H9 (cell line): Measurements from ENCODE around the gene ABL2. TPM values are rescaled to one million over a fixed set of nuclear protein-coding genes. Genes with fewer than 3 reads are reported as not detected.

ENCODE experiments used
- DNase-seq: peaks from one replicate; pipeline ENCODE4 v3.0.0-alpha.2; 2017
- H2AFZ ChIP-seq: one replicate; pipeline ENCODE4 v1.6.1; 2013; ENCODE audit warnings: mild to moderate bottlenecking, low read length, control low read depth, moderate library complexity
- H2AK5ac ChIP-seq: 2 replicates; pipeline ENCODE4 v1.6.1; 2013; ENCODE audit warnings: low read length, control low read depth, mixed read lengths; ENCODE audit not compliant: insufficient read length
- H2BK120ac ChIP-seq: one replicate; pipeline ENCODE4 v1.6.1; 2013; ENCODE audit warnings: low read depth, mild to moderate bottlenecking, low read length, control low read depth, inconsistent platforms; ENCODE audit not compliant: poor library complexity, severe bottlenecking
- H2BK12ac ChIP-seq: 2 replicates; pipeline ENCODE4 v1.6.1; 2013; ENCODE audit warnings: low read length, control low read depth, mixed read lengths, low read depth; ENCODE audit not compliant: insufficient read length
- H2BK15ac ChIP-seq: 2 replicates; pipeline ENCODE4 v1.6.1; 2013; ENCODE audit warnings: low read depth, low read length, control low read depth
- H2BK20ac ChIP-seq: one replicate; pipeline ENCODE4 v1.6.1; 2013; ENCODE audit warnings: low read depth, mild to moderate bottlenecking, low read length, control low read depth, inconsistent platforms; ENCODE audit not compliant: poor library complexity, severe bottlenecking
- H2BK5ac ChIP-seq: 2 replicates; pipeline ENCODE4 v1.6.1; 2013; ENCODE audit warnings: low read length, control low read depth, mixed read lengths; ENCODE audit not compliant: insufficient read length
- H3K14ac ChIP-seq: 2 replicates; pipeline ENCODE4 v1.6.1; 2013; ENCODE audit warnings: low read length, control low read depth; ENCODE audit not compliant: insufficient read depth
- H3K18ac ChIP-seq: 2 replicates; pipeline ENCODE4 v1.6.1; 2013; ENCODE audit warnings: low read depth, mild to moderate bottlenecking, mixed read lengths, low read length, control low read depth; ENCODE audit not compliant: insufficient read length
- H3K23ac ChIP-seq: 2 replicates; pipeline ENCODE4 v1.6.1; 2013; ENCODE audit warnings: low read length, control low read depth, mixed read lengths, low read depth; ENCODE audit not compliant: insufficient read length
- H3K23me2 ChIP-seq: 2 replicates; pipeline ENCODE4 v1.6.1; 2013; ENCODE audit warnings: low read depth, mild to moderate bottlenecking, mixed read lengths, low read length, control low read depth; ENCODE audit not compliant: insufficient read length, poor library complexity, severe bottlenecking
- H3K27ac ChIP-seq: 2 replicates; pipeline ENCODE4 v1.5.1; 2013; ENCODE audit warnings: low read length, control low read depth, mixed read lengths, low read depth; ENCODE audit not compliant: insufficient read length
- H3K27me3 ChIP-seq: 2 replicates; pipeline ENCODE4 v1.6.1; 2013; ENCODE audit warnings: low read length, control low read depth, inconsistent platforms; ENCODE audit not compliant: insufficient read depth
- H3K4ac ChIP-seq: 2 replicates; pipeline ENCODE4 v1.6.1; 2013; ENCODE audit warnings: low read depth, mild to moderate bottlenecking, control low read depth, inconsistent platforms, low read length, moderate library complexity
- H3K4me1 ChIP-seq: 2 replicates; pipeline ENCODE4 v1.6.1; 2013; ENCODE audit warnings: low read length, control low read depth, inconsistent platforms; ENCODE audit not compliant: insufficient read depth
- H3K4me2 ChIP-seq: 2 replicates; pipeline ENCODE4 v1.6.1; 2013; ENCODE audit warnings: low read length, control low read depth, mixed read lengths; ENCODE audit not compliant: insufficient read length, insufficient read depth
- H3K56ac ChIP-seq: 2 replicates; pipeline ENCODE4 v1.6.1; 2013; ENCODE audit warnings: low read depth, mild to moderate bottlenecking, mixed read lengths, low read length, control low read depth; ENCODE audit not compliant: insufficient read length
- H3K79me1 ChIP-seq: 2 replicates; pipeline ENCODE4 v1.6.1; 2013; ENCODE audit warnings: low read depth, mild to moderate bottlenecking, moderate library complexity, low read length, control low read depth, inconsistent platforms; ENCODE audit not compliant: insufficient read depth, poor library complexity, severe bottlenecking
- H3K79me2 ChIP-seq: 2 replicates; pipeline ENCODE4 v1.6.1; 2013; ENCODE audit warnings: low read length, control low read depth, inconsistent platforms; ENCODE audit not compliant: insufficient read depth
- H3K9ac ChIP-seq: 2 replicates; pipeline ENCODE4 v1.6.1; 2013; ENCODE audit warnings: low read length, control low read depth, mixed read lengths; ENCODE audit not compliant: insufficient read length; ENCODE audit errors: extremely low read depth
- H3K9me3 ChIP-seq: one replicate; pipeline ENCODE4 v1.6.1; 2013; ENCODE audit warnings: low read depth, low read length, inconsistent platforms; ENCODE audit not compliant: control insufficient read depth
- H3T11ph ChIP-seq: one replicate; pipeline ENCODE4 v1.6.1; 2013; ENCODE audit warnings: mild to moderate bottlenecking, low read length, control low read depth, inconsistent platforms
- H4K20me1 ChIP-seq: one replicate; pipeline ENCODE4 v1.6.1; 2013; ENCODE audit not compliant: control insufficient read depth, insufficient read length, insufficient read depth
- H4K5ac ChIP-seq: 2 replicates; pipeline ENCODE4 v1.6.1; 2013; ENCODE audit warnings: low read depth, mild to moderate bottlenecking, mixed read lengths, low read length, control low read depth; ENCODE audit not compliant: insufficient read length
- H4K8ac ChIP-seq: replicated peaks from 2 replicates; pipeline ENCODE4 v1.6.1; 2013; ENCODE audit warnings: low read length, control low read depth, mixed read lengths, low read depth; ENCODE audit not compliant: insufficient read length
- H4K91ac ChIP-seq: 2 replicates; pipeline ENCODE4 v1.6.1; 2013; ENCODE audit warnings: low read depth, mild to moderate bottlenecking, moderate library complexity, mixed read lengths, low read length, control low read depth; ENCODE audit not compliant: insufficient read length
- H3K27ac Mint-ChIP-seq, 3 experiments: 2 replicates in 2 of 3; 3 replicates in 1 of 3; pipeline ENCODE4 v1.8.0; 2020 to 2021; ENCODE audit warnings: mixed read lengths in 3 of 3, mild to moderate bottlenecking in 1 of 3, moderate library complexity in 1 of 3
- H3K27me3 Mint-ChIP-seq: 2 replicates; pipeline ENCODE4 v1.8.0; 2021; ENCODE audit warnings: low read depth, mild to moderate bottlenecking, moderate library complexity, mixed read lengths
- H3K36me3 Mint-ChIP-seq, 3 experiments: 2 replicates in 2 of 3; 3 replicates in 1 of 3; pipeline ENCODE4 v1.8.0; 2020 to 2021; ENCODE audit warnings: low read depth in 3 of 3, mixed read lengths in 3 of 3; ENCODE audit not compliant: insufficient read depth in 1 of 3
- H3K4me1 Mint-ChIP-seq, 2 experiments: 2 replicates each; pipeline ENCODE4 v1.8.0; 2020; ENCODE audit warnings: mixed read lengths in 2 of 2
- H3K4me3 Mint-ChIP-seq, 2 experiments: 2 replicates in 1 of 2; 3 replicates in 1 of 2; pipeline ENCODE4 v1.8.0; 2020 to 2021; ENCODE audit warnings: mild to moderate bottlenecking in 2 of 2, mixed read lengths in 2 of 2, moderate library complexity in 1 of 2
- H3K9me3 Mint-ChIP-seq, 2 experiments: 2 replicates in 1 of 2; 3 replicates in 1 of 2; pipeline ENCODE4 v1.8.0; 2020; ENCODE audit warnings: mild to moderate bottlenecking in 2 of 2, mixed read lengths in 2 of 2, moderate library complexity in 1 of 2
- WGBS: extraction: QIAGEN DNeasy Blood & Tissue Kit; methylation state at CpG from one replicate; pipeline ENCODE4 v1.1.7; 2013; ENCODE audit warnings: missing lambda C conversion rate, low lambda C conversion rate, mixed read lengths; ENCODE audit not compliant: insufficient read length; ENCODE audit errors: extremely low coverage; 5-methylcytosine and 5-hydroxymethylcytosine counted together
- total RNA-seq: library from RNA; stranded (reverse); gene quantifications from 2 replicates; pipeline ENCODE4 v1.2.1, GENCODE V29; 2021
- TF ChIP-seq, protein P1 (sequence below): fragments of 200-600 bp; sonication (generic); conservative IDR thresholded peaks from 3 replicates; pipeline ENCODE4 v1.8.0; 2021; ENCODE audit warnings: antibody characterized with exemption, mild to moderate bottlenecking

ABL2 gene
- total RNA-seq, 1 experiment from 2014 or later: 21.2 TPM

DNA sequence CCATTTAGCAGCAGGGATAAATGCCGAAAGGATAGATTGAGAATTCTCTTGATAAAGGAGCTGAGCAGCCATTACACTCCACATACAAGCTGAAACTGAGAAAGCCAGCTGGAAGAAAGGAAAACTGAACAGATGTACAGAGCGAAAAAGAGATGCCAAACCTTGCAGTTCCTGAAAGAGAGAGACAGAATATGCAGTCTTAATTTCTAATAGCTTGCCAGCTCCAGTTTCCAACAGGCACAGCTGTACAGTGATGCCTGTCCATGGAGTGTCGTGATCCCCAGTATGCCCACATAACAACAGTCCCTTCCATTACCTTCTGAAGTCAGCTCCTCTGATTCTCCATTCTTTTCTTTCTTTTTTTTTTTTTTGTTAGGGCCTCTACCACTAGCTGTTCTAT, 22.7 kb downstream of the ABL2 start:
- no peak overlapping the region for H3K14ac ChIP-seq
- H2BK20ac ChIP-seq: no peak overlapping the region
- H3T11ph ChIP-seq: no peak overlapping the region
- no peak overlapping the region for H2BK12ac ChIP-seq
- no peak overlapping the region for H3K18ac ChIP-seq
- no peak overlapping the region for H2BK120ac ChIP-seq
- H2BK15ac ChIP-seq: no peak overlapping the region
- H3K9ac ChIP-seq: no peak overlapping the region
- DNase-seq: no peak
- no peaks in the 10 kb centered on the region for H3K27me3 ChIP-seq
- no peaks in the 10 kb centered on the region for H3K9me3 ChIP-seq
- H4K20me1 ChIP-seq: no peaks in the 10 kb centered on the region
- TF ChIP-seq, protein P1, sequence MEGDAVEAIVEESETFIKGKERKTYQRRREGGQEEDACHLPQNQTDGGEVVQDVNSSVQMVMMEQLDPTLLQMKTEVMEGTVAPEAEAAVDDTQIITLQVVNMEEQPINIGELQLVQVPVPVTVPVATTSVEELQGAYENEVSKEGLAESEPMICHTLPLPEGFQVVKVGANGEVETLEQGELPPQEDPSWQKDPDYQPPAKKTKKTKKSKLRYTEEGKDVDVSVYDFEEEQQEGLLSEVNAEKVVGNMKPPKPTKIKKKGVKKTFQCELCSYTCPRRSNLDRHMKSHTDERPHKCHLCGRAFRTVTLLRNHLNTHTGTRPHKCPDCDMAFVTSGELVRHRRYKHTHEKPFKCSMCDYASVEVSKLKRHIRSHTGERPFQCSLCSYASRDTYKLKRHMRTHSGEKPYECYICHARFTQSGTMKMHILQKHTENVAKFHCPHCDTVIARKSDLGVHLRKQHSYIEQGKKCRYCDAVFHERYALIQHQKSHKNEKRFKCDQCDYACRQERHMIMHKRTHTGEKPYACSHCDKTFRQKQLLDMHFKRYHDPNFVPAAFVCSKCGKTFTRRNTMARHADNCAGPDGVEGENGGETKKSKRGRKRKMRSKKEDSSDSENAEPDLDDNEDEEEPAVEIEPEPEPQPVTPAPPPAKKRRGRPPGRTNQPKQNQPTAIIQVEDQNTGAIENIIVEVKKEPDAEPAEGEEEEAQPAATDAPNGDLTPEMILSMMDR: no peak
- H2BK5ac ChIP-seq: no peak overlapping the region
- no peak overlapping the region for H3K56ac ChIP-seq
- 0 out of 2 replicates have a peak, but pooled peaks cover 2% of the 10 kb centered on the region for H3K79me2 ChIP-seq
- H4K5ac ChIP-seq: no peak overlapping the region
- H3K79me1 ChIP-seq: peaks cover under 1% of the 10 kb centered on the region
- H3K4ac ChIP-seq: no peak overlapping the region
- Mint-ChIP-seq H3K9me3 (no peaks in the 10 kb centered on the region), H3K36me3 (no peaks in the 10 kb centered on the region), H3K4me1 (peaks cover 6 to 9% of the 10 kb centered on the region in 2 experiments; a peak in 2 of 4 replicates), H3K27me3 (no peaks in the 10 kb centered on the region), H3K27ac (no peak overlapping the region), H3K4me3 (no peak overlapping the region)
- WGBS: no CpG with 5 or more reads among the region's 3 CpGs
- H3K23ac ChIP-seq: no peak overlapping the region
- no peak overlapping the region for H4K91ac ChIP-seq
- no peaks in the 10 kb centered on the region for H3K23me2 ChIP-seq
- H4K8ac ChIP-seq: no peak overlapping the region
- no peak overlapping the region for H3K27ac ChIP-seq
- no peaks in the 10 kb centered on the region; the same call in 1 of the 2 replicates for H3K4me1 ChIP-seq
- H2AFZ ChIP-seq: no peak overlapping the region
- no peak overlapping the region for H2AK5ac ChIP-seq
- no peak overlapping the region for H3K4me2 ChIP-seq
